Right lobe of liver (tissue), 4 donors: ENCODE results near the gene GABRR1.

Experiments used
- CTCF ChIP-seq, 4 donors: fragments of 200-600 bp in 3 of 4; fragments of 450-650 bp in 1 of 4; IDR thresholded peaks; one replicate each; pipeline versions ENCODE4 v1.5.1 to v1.8.0; 2016 to 2022; ENCODE audit warnings: antibody characterized with exemption in 4 of 4, mild to moderate bottlenecking in 2 of 4
- POLR2A ChIP-seq: fragments of 450-650 bp; IDR thresholded peaks from one replicate; pipeline ENCODE4 v1.6.1; 2017; ENCODE audit warnings: antibody characterized with exemption, mild to moderate bottlenecking
- donor health status: DM: no; HTN: no; CAD: no.
- donor health status: DM: no; HTN: no; CAD: no.
- donor health status: DM: no; HTN: yes; CAD: no.

GRCh38 chr6:89257346-89257745 is 40.2 kb upstream of the GABRR1 start:
- TF ChIP-seq CTCF (IDR thresholded peaks at IDR 0.05) (no peak), POLR2A (no peak)
